Heart right ventricle (tissue), 16 donors: Measurements from ENCODE around the gene TMEM45A. TPM values are rescaled to one million over a fixed set of nuclear protein-coding genes. Genes with fewer than 3 reads are reported as not detected.

Experiments used
- ATAC-seq, 8 donors: fragments of 200-7000 bp; cut with Tn5 transposase; one replicate each; pipeline ENCODE4 v1.9.1; 2020; ENCODE audit warnings: mild to moderate bottlenecking in 8 of 8, moderate library complexity in 8 of 8, moderate number of reproducible peaks in 1 of 8
- DNase-seq, 2 donors: peaks; one replicate each; pipeline ENCODE4 v3.0.0-alpha.2; 2020
- H3K27ac ChIP-seq, 10 donors: fragments of 200-600 bp; sonication (generic) in 2 of 10; one replicate each; pipeline versions ENCODE4 v1.5.0 to v1.8.0; 2020 to 2022; ENCODE audit warnings: mild to moderate bottlenecking in 3 of 10
- H3K27me3 ChIP-seq, 7 donors: fragments of 200-600 bp; one replicate each; pipeline ENCODE4 v1.8.0; 2021 to 2022; ENCODE audit warnings: mild to moderate bottlenecking in 2 of 7
- H3K36me3 ChIP-seq, 9 donors: fragments of 200-600 bp; sonication (generic) in 1 of 9; one replicate each; pipeline versions ENCODE4 v1.5.0 to v1.8.0; 2020 to 2022; ENCODE audit warnings: mild to moderate bottlenecking in 2 of 9
- H3K4me1 ChIP-seq, 9 donors: fragments of 200-600 bp; sonication (generic) in 1 of 9; one replicate each; pipeline versions ENCODE4 v1.5.0 to v1.8.0; 2020 to 2022; ENCODE audit warnings: mild to moderate bottlenecking in 4 of 9
- H3K4me3 ChIP-seq, 10 donors: fragments of 200-600 bp; sonication (generic) in 2 of 10; one replicate each; pipeline versions ENCODE4 v1.5.0 to v1.8.0; 2020 to 2022; ENCODE audit warnings: mild to moderate bottlenecking in 7 of 10, moderate library complexity in 2 of 10
- H3K9me3 ChIP-seq, 11 donors: fragments of 200-600 bp in 10 of 11; sonication (generic) in 2 of 11; one replicate each; pipeline versions ENCODE4 v1.5.0 to v1.8.0; 2013 to 2022; ENCODE audit warnings: mild to moderate bottlenecking in 2 of 11, control low read depth in 1 of 11, moderate library complexity in 1 of 11
- WGBS, 2 donors: extraction: QIAGEN DNeasy Blood & Tissue Kit; methylation state at CpG; one replicate each; pipeline ENCODE4 v1.1.7; 2013; ENCODE audit warnings: inconsistent platforms in 1 of 2; 5-methylcytosine and 5-hydroxymethylcytosine counted together
- intact Hi-C, 10 donors: fragments of 100-400 bp; cut with DNase I; formaldehyde crosslinking; loops; one replicate each; pipeline versions ENCODE4 v1.11.1 to v1.14.2; 2022
- polyA plus RNA-seq, 2 donors: library from polyadenylated mRNA; stranded (reverse); fragments of 200-250 nt; gene quantifications; one replicate each; pipeline ENCODE4 v1.2.3, GENCODE V29; 2013
- total RNA-seq, 10 donors: library from RNA; stranded (reverse); fragmentation: NEBNext Ultra II Directional in 3 of 10; extraction: Animal tissue kit (Norgen Biotek cat#: 25700) in 3 of 10; gene quantifications; one replicate each; pipeline versions ENCODE4 v1.2.1 to v1.2.4, GENCODE V29; 2021 to 2023
- TF ChIP-seq, protein P1 (sequence below), 9 donors: fragments of 200-600 bp; sonication (generic) in 2 of 9; IDR thresholded peaks; one replicate each; pipeline versions ENCODE4 v1.5.0 to v1.8.0; 2021 to 2022; ENCODE audit warnings: antibody characterized with exemption in 9 of 9, mild to moderate bottlenecking in 5 of 9, moderate library complexity in 1 of 9
- donor health status: Arrhythmogenic right ventricular cardiomyopathy.
- donor health status: ischemic (EF 13 %, LVEDD 7.1; RV severe dilation, severe dysfunction).
- donor health status: healthy with polysubstance abuse.
- donor health status: DM: no; HTN: yes; CAD: no.
- donor health status: DM: no; HTN: no; CAD: no.
- donor health status: ischemic (EF 25% LVEDD 6.9; RV normal size, moderate dysfunction).
- donor health status: ischemic (EF 25% LVEDD 5.7; RV mildly dilated, moderate dysfunction).
- donor health status: healthy.
- donor health status: DM: yes; HTN: yes; CAD: no.
- donor health status: Ischemic cardiomyopathy.
- donor health status: ischemic (EF 35%, LVEDD 5.7; RV mildly dilated, moderate dysfunction).
- donor health status: nonischemic (EF 11% LVEDD 7.7; RV severe dilation, severe dysfunction).
- donor health status: DM: yes; HTN: yes; CAD: no.
- donor health status: PGD.
- donor health status: ischemic (EF 29% LVEDD 5.4; RV normal size, mild dysfunction).
- donor health status: nonischemic (EF 23%, LVEDD 6.1; RV moderate dilation, normal function).

The TMEM45A gene
- total and polyA plus RNA-seq, 12 donors = 0.80 to 16.1 (median 2.5) TPM

DNA sequence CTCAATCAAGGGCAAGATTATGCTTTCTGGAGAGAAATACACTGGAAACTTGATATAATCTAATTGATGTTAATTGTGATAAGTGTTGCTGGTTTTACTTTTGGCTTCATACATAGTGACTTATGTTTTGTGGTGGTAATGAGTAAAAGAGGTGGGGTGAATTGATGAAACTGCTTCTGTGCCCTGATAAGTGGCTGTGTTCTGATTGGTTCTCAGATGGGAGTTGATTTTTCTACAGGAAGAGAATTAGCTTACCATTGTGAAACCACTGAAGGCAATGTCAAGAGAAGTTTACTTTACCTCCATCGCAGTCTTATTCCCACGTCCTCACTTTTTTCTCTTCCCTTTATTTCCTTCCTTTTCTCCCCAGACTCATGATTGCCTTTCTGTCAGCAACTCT lies 23.8 kb downstream of the TMEM45A start:
- Histone ChIP-seq H3K9me3 (no peaks in the 10 kb centered on the region), H3K4me1 (peaks cover 0 to 18% (median 0%) of the 10 kb centered on the region in 9 donors), H3K27ac (no peak overlapping the region), H3K27me3 (no peaks in the 10 kb centered on the region), H3K4me3 (no peak overlapping the region), H3K36me3 (no peaks in the 10 kb centered on the region)
- WGBS, 2 donors = 62 to 65% methylated on average over 2 of the region's 2 CpGs
- DNase-seq (no peak), ATAC-seq (no peak)
- TF ChIP-seq, protein P1, sequence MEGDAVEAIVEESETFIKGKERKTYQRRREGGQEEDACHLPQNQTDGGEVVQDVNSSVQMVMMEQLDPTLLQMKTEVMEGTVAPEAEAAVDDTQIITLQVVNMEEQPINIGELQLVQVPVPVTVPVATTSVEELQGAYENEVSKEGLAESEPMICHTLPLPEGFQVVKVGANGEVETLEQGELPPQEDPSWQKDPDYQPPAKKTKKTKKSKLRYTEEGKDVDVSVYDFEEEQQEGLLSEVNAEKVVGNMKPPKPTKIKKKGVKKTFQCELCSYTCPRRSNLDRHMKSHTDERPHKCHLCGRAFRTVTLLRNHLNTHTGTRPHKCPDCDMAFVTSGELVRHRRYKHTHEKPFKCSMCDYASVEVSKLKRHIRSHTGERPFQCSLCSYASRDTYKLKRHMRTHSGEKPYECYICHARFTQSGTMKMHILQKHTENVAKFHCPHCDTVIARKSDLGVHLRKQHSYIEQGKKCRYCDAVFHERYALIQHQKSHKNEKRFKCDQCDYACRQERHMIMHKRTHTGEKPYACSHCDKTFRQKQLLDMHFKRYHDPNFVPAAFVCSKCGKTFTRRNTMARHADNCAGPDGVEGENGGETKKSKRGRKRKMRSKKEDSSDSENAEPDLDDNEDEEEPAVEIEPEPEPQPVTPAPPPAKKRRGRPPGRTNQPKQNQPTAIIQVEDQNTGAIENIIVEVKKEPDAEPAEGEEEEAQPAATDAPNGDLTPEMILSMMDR (IDR thresholded peaks at IDR 0.05) = no peak
- intact Hi-C loops = no loop called here

DNA sequence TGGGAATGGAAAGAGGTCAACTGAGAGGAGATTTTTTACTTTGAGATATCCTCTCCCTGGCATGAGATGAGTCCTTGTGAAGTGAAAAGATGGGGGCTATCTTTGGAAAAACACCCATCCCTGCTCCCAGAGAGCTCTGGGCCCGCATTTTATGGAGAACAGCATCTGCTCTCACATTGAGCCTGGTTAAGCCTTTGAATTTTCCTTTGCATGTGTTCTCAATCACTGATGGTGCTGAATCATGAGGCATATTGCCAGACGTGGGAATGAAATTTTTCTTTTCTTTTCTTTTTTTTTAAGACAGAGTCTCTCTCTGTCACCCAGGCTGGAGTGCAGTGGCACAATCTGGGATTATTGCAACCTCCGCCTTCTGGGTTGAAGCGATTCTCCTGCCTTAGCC lies 24.4 kb downstream of the TMEM45A start:
- 78 to 83% methylated on average over 4 of the region's 4 CpGs for WGBS, 2 donors
- ATAC-seq (peak in 2 of 8 donors; percentile 38 to 60), DNase-seq (no peak)
- Histone ChIP-seq H3K27ac (no peak overlapping the region), H3K36me3 (no peaks in the 10 kb centered on the region), H3K4me1 (peaks cover 0 to 22% (median 0%) of the 10 kb centered on the region in 9 donors), H3K27me3 (no peaks in the 10 kb centered on the region), H3K4me3 (no peak overlapping the region), H3K9me3 (no peaks in the 10 kb centered on the region)
- TF ChIP-seq, protein P1 (IDR thresholded peaks at IDR 0.05) = no peak
- intact Hi-C loops = no loop called here

DNA sequence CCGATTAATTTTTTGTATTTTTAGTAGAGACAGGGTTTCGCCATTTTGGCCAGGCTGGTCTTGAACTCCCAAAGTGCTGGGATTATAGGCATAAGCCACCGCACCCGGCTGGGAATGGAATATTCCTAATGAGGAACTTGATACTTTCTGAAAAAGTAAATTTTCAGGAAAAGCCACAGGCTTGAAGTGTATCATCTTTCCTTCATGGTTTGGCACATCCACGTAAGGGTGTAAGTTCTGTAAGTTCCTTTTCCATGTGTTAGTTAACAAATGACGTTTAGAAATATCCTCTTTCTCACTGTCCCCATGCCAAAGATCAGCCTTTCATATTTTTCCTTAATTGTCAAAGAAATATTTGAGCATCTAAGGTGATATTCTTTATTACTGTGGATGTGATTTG lies 24.9 kb downstream of the TMEM45A start:
- TF ChIP-seq, protein P1 (IDR thresholded peaks at IDR 0.05) = no peak
- Histone ChIP-seq H3K4me3 (no peak overlapping the region), H3K4me1 (peaks cover 0 to 22% (median 0%) of the 10 kb centered on the region in 9 donors), H3K36me3 (no peaks in the 10 kb centered on the region), H3K9me3 (no peaks in the 10 kb centered on the region), H3K27ac (no peak overlapping the region), H3K27me3 (no peaks in the 10 kb centered on the region)
- DNase-seq (no peak), ATAC-seq (no peak)
- intact Hi-C loops = no loop called here
- WGBS, 2 donors = 85 to 89% methylated on average over 6 of the region's 6 CpGs

DNA sequence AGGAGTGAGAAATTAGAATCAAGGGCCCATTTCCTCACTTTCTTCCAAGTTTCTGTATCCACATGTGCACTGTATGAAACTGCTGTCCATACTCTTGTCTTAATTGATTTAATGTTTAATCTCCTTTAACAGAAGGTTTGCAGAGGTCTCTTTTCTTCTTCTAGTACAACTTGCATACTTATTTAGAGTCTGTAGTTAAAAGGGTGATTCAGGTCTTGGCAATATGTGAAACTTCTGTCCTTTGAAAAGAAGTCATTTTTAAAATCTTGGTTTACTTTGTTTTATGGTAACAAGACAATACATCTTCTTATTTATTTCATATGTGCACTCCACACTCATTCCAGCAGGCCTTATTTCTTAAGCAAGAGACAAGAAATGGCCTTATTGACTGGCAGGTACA lies 25.8 kb downstream of the TMEM45A start:
- no peak for DNase-seq
- no peaks in the 10 kb centered on the region for H3K27me3 ChIP-seq
- ATAC-seq = no peak
- peaks cover 0 to 22% (median 0%) of the 10 kb centered on the region in 9 donors for H3K4me1 ChIP-seq
- H3K4me3 ChIP-seq = no peak overlapping the region
- H3K36me3 ChIP-seq = no peaks in the 10 kb centered on the region
- H3K9me3 ChIP-seq = no peaks in the 10 kb centered on the region
- intact Hi-C loops = no loop called here
- TF ChIP-seq, protein P1 (IDR thresholded peaks at IDR 0.05) = no peak
- no peak overlapping the region for H3K27ac ChIP-seq
